Body of pancreas (tissue), 4 donors: ENCODE data around the gene MND1. TPM values are rescaled to one million over a fixed set of nuclear protein-coding genes. Genes with fewer than 3 reads are reported as not detected.

Experiments used
- ATAC-seq: fragments of 150-250 bp; one replicate; pipeline ENCODE4 v1.9.1; 2016
- DNase-seq, 4 donors: peaks; one replicate each; pipeline ENCODE4 v3.0.0-alpha.2; 2019
- H3K27ac ChIP-seq, 4 donors: fragments of 200-600 bp; sonication (generic); 1 replicate in 3 of 4; 2 replicates in 1 of 4; pipeline versions ENCODE4 v1.5.1 to v1.6.1; 2016 to 2019; ENCODE audit warnings: mild to moderate bottlenecking in 1 of 4, mixed read lengths in 1 of 4, moderate library complexity in 1 of 4
- H3K27me3 ChIP-seq, 2 donors: fragments of 200-600 bp; sonication (generic); one replicate each; pipeline ENCODE4 v1.6.0; 2016; ENCODE audit warnings: mild to moderate bottlenecking in 1 of 2
- H3K36me3 ChIP-seq, 2 donors: fragments of 200-600 bp; sonication (generic); replicated peaks in 1 of 2; 2 replicates each; pipeline ENCODE4 v1.5.1; 2016; ENCODE audit warnings: low read depth in 2 of 2; ENCODE audit not compliant: insufficient read depth in 1 of 2
- H3K4me1 ChIP-seq: fragments of 200-600 bp; sonication (generic); one replicate; pipeline ENCODE4 v1.6.0; 2016
- H3K4me3 ChIP-seq, 2 donors: fragments of 200-600 bp; sonication (generic); 1 replicate in 1 of 2; 2 replicates in 1 of 2; pipeline ENCODE4 v1.5.1; 2016 to 2019
- H3K9me3 ChIP-seq, 3 donors: fragments of 200-600 bp; sonication (generic); 1 replicate in 2 of 3; 2 replicates in 1 of 3; pipeline ENCODE4 v1.5.1; 2016
- CTCF ChIP-seq, 7 experiments: fragments of 450-650 bp in 4 of 7; fragments of 200-600 bp in 3 of 7; sonication (generic) in 3 of 7; IDR thresholded peaks; one replicate each; pipeline ENCODE4 v1.5.1; 2016 to 2019; ENCODE audit warnings: antibody characterized with exemption in 7 of 7
- POLR2A ChIP-seq, 3 donors: fragments of 450-650 bp; IDR thresholded peaks; one replicate each; pipeline ENCODE4 v1.6.1; 2016; ENCODE audit warnings: antibody characterized with exemption in 3 of 3, mild to moderate bottlenecking in 2 of 3
- WGBS, 2 donors: methylation state at CpG; one replicate each; pipeline ENCODE4 v1.1.5; 2017; 5-methylcytosine and 5-hydroxymethylcytosine counted together
- intact Hi-C: fragments of 100-400 bp; cut with DNase I; formaldehyde crosslinking; loops from one replicate; pipeline ENCODE4 v1.15.1; 2023
- total RNA-seq, 2 donors: library from RNA; depleted of rRNA; stranded (reverse); fragments of >200 nt; gene quantifications; one replicate each; pipeline ENCODE4 v1.1.0, GENCODE V29; 2016

Gene MND1
- total RNA-seq, 2 donors from 2014 or later = 1.0 TPM; not detected in 1

- DNase-seq (no peak), ATAC-seq (no peak)
- no peaks in the 10 kb centered on the region for H3K9me3 ChIP-seq
- H3K36me3 ChIP-seq = no peaks in the 10 kb centered on the region
- H3K27ac ChIP-seq = no peak overlapping the region
- 93 to 100% methylated on average over 1 of the region's 1 CpG for WGBS, 2 donors
- no peaks in the 10 kb centered on the region for H3K27me3 ChIP-seq
- H3K4me1 ChIP-seq = no peaks in the 10 kb centered on the region
- TF ChIP-seq CTCF (IDR thresholded peaks at IDR 0.05) (no peak), POLR2A (IDR thresholded peaks at IDR 0.05) (no peak)
- intact Hi-C loops = no loop called here
- no peak overlapping the region for H3K4me3 ChIP-seq
Measured at GRCh38 chr4:153401501-153401900, 57.0 kb downstream of the MND1 start.

- no peak for DNase-seq
- H3K27ac ChIP-seq = no peak overlapping the region
- H3K4me1 ChIP-seq = no peaks in the 10 kb centered on the region
- H3K27me3 ChIP-seq = no peaks in the 10 kb centered on the region
- H3K36me3 ChIP-seq = no peaks in the 10 kb centered on the region
- TF ChIP-seq POLR2A (IDR thresholded peaks at IDR 0.05) (no peak), CTCF (IDR thresholded peaks at IDR 0.05) (no peak)
- no peak for ATAC-seq
- intact Hi-C loops = no loop called here
- no peaks in the 10 kb centered on the region for H3K9me3 ChIP-seq
- 32 to 38% methylated on average over 2 of the region's 2 CpGs for WGBS, 2 donors
- H3K4me3 ChIP-seq = no peak overlapping the region
Measured at GRCh38 chr4:153402366-153402765, 57.9 kb downstream of the MND1 start.

- 90 to 91% methylated on average over 1 of the region's 1 CpG for WGBS, 2 donors
- no peak for ATAC-seq
- intact Hi-C loops = no loop called here
- no peaks in the 10 kb centered on the region for H3K4me1 ChIP-seq
- no peak overlapping the region for H3K4me3 ChIP-seq
- no peaks in the 10 kb centered on the region for H3K27me3 ChIP-seq
- TF ChIP-seq CTCF (IDR thresholded peaks at IDR 0.05) (no peak), POLR2A (IDR thresholded peaks at IDR 0.05) (no peak)
- DNase-seq = no peak
- no peaks in the 10 kb centered on the region for H3K9me3 ChIP-seq
- H3K36me3 ChIP-seq = no peaks in the 10 kb centered on the region
- no peak overlapping the region for H3K27ac ChIP-seq
Measured at GRCh38 chr4:153403726-153404125, 59.2 kb downstream of the MND1 start.

GRCh38 chr4:153407906-153408305, 63.4 kb downstream of the MND1 start:
- Histone ChIP-seq H3K4me3 (no peak overlapping the region), H3K9me3 (no peaks in the 10 kb centered on the region), H3K27ac (no peak overlapping the region), H3K27me3 (no peaks in the 10 kb centered on the region), H3K4me1 (no peaks in the 10 kb centered on the region), H3K36me3 (no peaks in the 10 kb centered on the region)
- intact Hi-C loops = no loop called here
- no peak for ATAC-seq
- TF ChIP-seq CTCF (IDR thresholded peaks at IDR 0.05) (no peak), POLR2A (IDR thresholded peaks at IDR 0.05) (no peak)
- no peak for DNase-seq
- 94 to 98% methylated on average over 3 of the region's 3 CpGs for WGBS, 2 donors

GRCh38 chr4:153408932-153409331, 64.4 kb downstream of the MND1 start:
- no peak for ATAC-seq
- WGBS, 2 donors = 91 to 93% methylated on average over 3 of the region's 3 CpGs

More at GRCh38 chr4:153408932-153409331, 64.4 kb downstream of the MND1 start:
- no peaks in the 10 kb centered on the region for H3K4me1 ChIP-seq
- H3K27me3 ChIP-seq = no peaks in the 10 kb centered on the region
- no peak for DNase-seq
- H3K36me3 ChIP-seq = no peaks in the 10 kb centered on the region
- no peak for TF ChIP-seq CTCF (IDR thresholded peaks at IDR 0.05)
- no peak for TF ChIP-seq POLR2A (IDR thresholded peaks at IDR 0.05)
- no peak overlapping the region for H3K27ac ChIP-seq
- intact Hi-C loops = no loop called here
- no peak overlapping the region for H3K4me3 ChIP-seq
- no peaks in the 10 kb centered on the region for H3K9me3 ChIP-seq
